Glutamatergic neuron (in vitro differentiated cells): ENCODE data around the gene RASGRF1. TPM values are rescaled to one million over a fixed set of nuclear protein-coding genes. Genes with fewer than 3 reads are reported as not detected.

Experiments
- DNase-seq: peaks from one replicate; pipeline ENCODE4 v3.0.0; 2022
- H3K27ac Mint-ChIP-seq: one replicate; pipeline ENCODE4 v1.8.0; 2020; ENCODE audit warnings: mild to moderate bottlenecking, mixed read lengths, inconsistent platforms; ENCODE audit not compliant: unreplicated experiment
- H3K27me3 Mint-ChIP-seq: one replicate; pipeline ENCODE4 v1.8.0; 2020; ENCODE audit warnings: mild to moderate bottlenecking, moderate library complexity, mixed read lengths, inconsistent platforms; ENCODE audit not compliant: unreplicated experiment
- H3K36me3 Mint-ChIP-seq: one replicate; pipeline ENCODE4 v1.8.0; 2020; ENCODE audit warnings: mild to moderate bottlenecking, mixed read lengths, inconsistent platforms; ENCODE audit not compliant: unreplicated experiment
- H3K4me1 Mint-ChIP-seq: one replicate; pipeline ENCODE4 v1.8.0; 2020; ENCODE audit warnings: mild to moderate bottlenecking, low read depth, mixed read lengths, inconsistent platforms; ENCODE audit not compliant: unreplicated experiment
- H3K4me3 Mint-ChIP-seq: one replicate; pipeline ENCODE4 v1.8.0; 2020; ENCODE audit warnings: mild to moderate bottlenecking, mixed read lengths, inconsistent platforms; ENCODE audit not compliant: unreplicated experiment
- H3K9me3 Mint-ChIP-seq: one replicate; pipeline ENCODE4 v1.8.0; 2020; ENCODE audit warnings: mild to moderate bottlenecking, moderate library complexity, mixed read lengths, inconsistent platforms; ENCODE audit not compliant: unreplicated experiment
- total RNA-seq: library from RNA; stranded (reverse); fragmentation: NEBNext Ultra II Directional; extraction: Animal tissue kit (Norgen Biotek cat#: 25700); gene quantifications from one replicate; pipeline ENCODE4 v1.2.1, GENCODE V29; 2021; ENCODE audit not compliant: unreplicated experiment
- TF ChIP-seq, protein P1 (sequence below): fragments of 200-600 bp; sonication (generic); IDR thresholded peaks from one replicate; pipeline ENCODE4 v1.5.0; 2021; ENCODE audit not compliant: partially characterized antibody, unreplicated experiment

Gene RASGRF1
- total RNA-seq, 1 donor from 2014 or later, result 0.32 TPM

DNA sequence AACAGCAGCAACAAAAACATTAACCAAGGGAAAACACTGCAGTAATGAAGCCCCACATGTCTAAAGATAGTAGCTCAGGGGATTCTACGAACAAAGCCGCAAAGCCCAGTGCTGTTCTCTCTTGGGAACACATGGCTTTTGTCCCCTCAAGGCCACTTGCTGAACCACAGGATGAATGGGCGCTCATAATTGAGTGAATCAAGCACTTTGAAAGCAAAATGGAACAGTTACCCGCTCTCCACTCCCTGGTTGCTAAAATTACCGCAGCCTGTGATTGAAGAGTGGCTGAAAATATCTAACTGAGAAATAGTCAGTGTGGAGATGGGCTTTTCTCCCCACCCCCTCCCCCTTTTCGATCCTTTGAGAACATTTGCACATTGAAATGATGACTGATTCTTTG is 39.6 kb downstream of the RASGRF1 start:
- Mint-ChIP-seq H3K27me3 (peaks cover 11% of the 10 kb centered on the region), H3K4me3 (no peak overlapping the region), H3K4me1 (peaks cover 18% of the 10 kb centered on the region), H3K9me3 (peaks cover 4% of the 10 kb centered on the region), H3K36me3 (peaks cover 5% of the 10 kb centered on the region), H3K27ac (no peak overlapping the region)
- TF ChIP-seq, protein P1, sequence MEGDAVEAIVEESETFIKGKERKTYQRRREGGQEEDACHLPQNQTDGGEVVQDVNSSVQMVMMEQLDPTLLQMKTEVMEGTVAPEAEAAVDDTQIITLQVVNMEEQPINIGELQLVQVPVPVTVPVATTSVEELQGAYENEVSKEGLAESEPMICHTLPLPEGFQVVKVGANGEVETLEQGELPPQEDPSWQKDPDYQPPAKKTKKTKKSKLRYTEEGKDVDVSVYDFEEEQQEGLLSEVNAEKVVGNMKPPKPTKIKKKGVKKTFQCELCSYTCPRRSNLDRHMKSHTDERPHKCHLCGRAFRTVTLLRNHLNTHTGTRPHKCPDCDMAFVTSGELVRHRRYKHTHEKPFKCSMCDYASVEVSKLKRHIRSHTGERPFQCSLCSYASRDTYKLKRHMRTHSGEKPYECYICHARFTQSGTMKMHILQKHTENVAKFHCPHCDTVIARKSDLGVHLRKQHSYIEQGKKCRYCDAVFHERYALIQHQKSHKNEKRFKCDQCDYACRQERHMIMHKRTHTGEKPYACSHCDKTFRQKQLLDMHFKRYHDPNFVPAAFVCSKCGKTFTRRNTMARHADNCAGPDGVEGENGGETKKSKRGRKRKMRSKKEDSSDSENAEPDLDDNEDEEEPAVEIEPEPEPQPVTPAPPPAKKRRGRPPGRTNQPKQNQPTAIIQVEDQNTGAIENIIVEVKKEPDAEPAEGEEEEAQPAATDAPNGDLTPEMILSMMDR, result no peak
- DNase-seq, result no peak

DNA sequence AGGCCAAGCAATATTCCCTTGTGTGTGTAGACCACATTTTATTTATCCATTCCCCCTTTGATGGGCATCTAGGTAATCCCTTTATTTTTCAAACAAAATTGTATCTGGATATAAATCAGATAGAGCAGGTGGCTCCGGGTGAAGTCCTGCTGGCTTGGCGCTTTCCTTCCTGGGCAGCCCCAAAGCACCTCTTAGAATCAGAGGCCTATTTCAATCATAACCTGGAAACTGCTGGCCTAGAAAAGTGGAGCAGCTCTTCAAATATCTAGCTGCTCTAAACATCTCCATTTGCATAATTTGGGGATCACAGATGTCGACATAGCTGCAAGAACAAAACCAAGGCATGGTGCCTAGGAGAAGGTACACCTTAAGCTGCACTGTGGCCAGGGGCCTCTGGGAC is 40.2 kb downstream of the RASGRF1 start:
- H3K9me3 Mint-ChIP-seq, result peaks cover 4% of the 10 kb centered on the region
- TF ChIP-seq, protein P1, result no peak
- no peak for DNase-seq
- peaks cover 23% of the 10 kb centered on the region for H3K4me1 Mint-ChIP-seq
- H3K27me3 Mint-ChIP-seq, result peaks cover 9% of the 10 kb centered on the region
- H3K4me3 Mint-ChIP-seq, result no peak overlapping the region
- peaks cover 5% of the 10 kb centered on the region for H3K36me3 Mint-ChIP-seq
- no peak overlapping the region for H3K27ac Mint-ChIP-seq

DNA sequence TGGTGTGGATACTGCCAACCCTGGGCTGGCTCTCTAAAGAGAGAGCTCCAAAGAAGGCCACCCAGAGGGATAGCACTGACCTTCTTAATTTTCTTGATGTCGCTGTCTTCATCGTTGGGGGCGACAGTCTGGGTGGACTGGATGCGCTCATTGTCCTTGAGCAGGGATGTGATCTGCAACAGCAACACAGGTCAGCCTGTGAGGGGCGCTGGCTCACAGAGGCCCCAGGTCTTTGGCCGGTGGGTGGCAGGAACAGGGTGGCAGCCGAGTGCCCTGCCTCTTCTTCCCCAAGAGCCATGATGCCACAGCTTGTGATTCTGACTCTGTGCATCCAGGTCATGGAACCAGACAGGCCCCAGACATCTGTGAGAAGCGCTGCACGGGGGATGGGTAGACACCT is 41.2 kb downstream of the RASGRF1 start:
- peaks cover 3% of the 10 kb centered on the region for H3K9me3 Mint-ChIP-seq
- H3K27ac Mint-ChIP-seq, result no peak overlapping the region
- peaks cover 9% of the 10 kb centered on the region for H3K36me3 Mint-ChIP-seq
- peaks cover 25% of the 10 kb centered on the region for H3K4me1 Mint-ChIP-seq
- H3K27me3 Mint-ChIP-seq, result peaks cover 7% of the 10 kb centered on the region
- no peak for DNase-seq
- H3K4me3 Mint-ChIP-seq, result no peak overlapping the region
- TF ChIP-seq, protein P1, result no peak

DNA sequence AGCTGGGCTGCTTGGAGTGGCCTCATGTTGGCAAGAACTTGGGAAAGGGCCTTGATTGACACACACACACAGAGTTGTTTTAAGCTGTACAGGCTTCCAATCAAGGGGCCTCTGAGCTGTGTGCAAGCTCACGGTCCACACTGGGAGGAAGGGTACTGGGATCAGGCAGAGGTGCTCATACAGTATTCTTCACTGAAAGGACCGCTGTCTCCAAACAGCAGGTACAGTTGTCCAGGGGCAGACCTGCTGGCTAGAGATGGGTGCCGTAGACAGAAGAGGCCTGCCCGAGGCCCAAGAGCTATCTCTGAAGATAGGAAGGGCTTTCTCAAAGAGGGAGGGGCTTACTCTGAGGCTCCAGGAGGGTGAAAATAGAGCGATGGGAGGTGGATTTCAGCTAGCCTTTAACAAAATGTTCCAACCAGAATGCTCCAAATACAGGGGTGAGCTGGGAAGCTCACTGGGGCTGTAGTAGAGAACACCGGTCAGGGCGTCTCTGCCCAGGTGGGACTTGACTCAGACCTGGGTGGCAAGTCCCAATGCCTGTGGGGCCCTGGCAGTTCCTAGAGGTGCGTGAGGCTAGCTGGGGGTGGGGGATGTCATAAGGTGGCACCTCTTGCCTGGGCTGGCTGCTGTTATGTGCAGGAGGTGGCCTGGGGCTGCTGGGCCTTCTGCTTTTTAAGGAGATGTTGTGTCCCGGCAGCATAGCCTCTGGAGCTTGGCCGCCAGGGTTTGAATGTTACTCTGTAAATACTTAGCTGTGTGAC is 42.7 kb downstream of the RASGRF1 start:
- H3K27ac Mint-ChIP-seq, result no peak overlapping the region
- peaks cover 4% of the 10 kb centered on the region for H3K27me3 Mint-ChIP-seq
- TF ChIP-seq, protein P1, result no peak
- DNase-seq, result no peak
- H3K4me3 Mint-ChIP-seq, result no peak overlapping the region
- peaks cover 6% of the 10 kb centered on the region for H3K9me3 Mint-ChIP-seq
- peaks cover 25% of the 10 kb centered on the region for H3K4me1 Mint-ChIP-seq
- H3K36me3 Mint-ChIP-seq, result peaks cover 11% of the 10 kb centered on the region

DNA sequence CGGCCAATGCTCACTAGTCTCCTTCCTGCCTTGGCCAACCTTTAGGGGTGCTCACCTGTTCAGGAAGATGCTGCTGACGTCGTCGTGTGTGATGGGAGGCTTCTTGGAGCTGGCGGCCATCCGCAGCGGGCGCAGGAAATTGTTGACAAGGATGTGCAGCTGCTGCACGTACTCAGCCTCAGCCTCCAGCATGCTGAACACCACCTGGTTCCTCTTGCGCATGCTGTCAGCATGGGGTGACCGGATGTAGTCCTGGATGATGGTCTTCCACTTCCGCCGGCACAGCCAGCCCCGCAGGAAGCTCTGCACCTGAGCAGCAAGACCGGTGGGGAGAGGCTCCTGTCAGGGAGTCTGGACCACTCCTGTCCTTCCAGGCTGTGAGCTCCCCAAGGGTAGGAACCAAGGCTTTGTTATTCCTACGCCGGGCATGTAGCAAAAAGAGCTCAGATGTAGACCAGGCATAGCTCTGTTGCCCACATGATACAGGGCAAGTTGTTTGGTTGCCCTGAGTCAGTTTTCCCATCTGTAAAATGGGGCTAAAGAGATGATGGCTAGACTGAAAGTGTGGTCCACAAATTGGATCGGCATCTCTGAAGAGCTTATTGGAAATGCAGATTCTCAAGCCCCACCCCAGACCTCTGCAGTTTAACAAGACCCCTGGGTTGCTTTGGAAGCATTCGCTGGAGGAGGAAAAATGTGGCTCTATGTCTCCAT is 43.7 kb downstream of the RASGRF1 start:
- Mint-ChIP-seq H3K27ac (no peak overlapping the region), H3K9me3 (peaks cover 6% of the 10 kb centered on the region), H3K27me3 (peaks cover 4% of the 10 kb centered on the region), H3K4me3 (no peak overlapping the region), H3K4me1 (peaks cover 25% of the 10 kb centered on the region), H3K36me3 (peaks cover 15% of the 10 kb centered on the region)
- no peak for DNase-seq
- TF ChIP-seq, protein P1, result no peak
